NCI-H524 (cell line): ENCODE results near the gene SNURF.
"Not testable (repeated sequence)": the region's sequence is repeated elsewhere in the genome, so short reads cannot be mapped to it uniquely, and the experiment has no call there.

ENCODE experiments used
- DNase-seq, 2 experiments: peaks; one replicate each; lab custom pipeline; 2025; lab: John Stamatoyannopoulos, UW

The SNURF gene

GRCh38 chr15:24971052-24971451 is 16.3 kb downstream of the SNURF start:
- DNase-seq, result no peak

GRCh38 chr15:24971772-24972171 is 17.0 kb downstream of the SNURF start:
- no peak for DNase-seq

GRCh38 chr15:24972707-24973106 is 17.9 kb downstream of the SNURF start:
- DNase-seq, result not testable (repeated sequence)

- no peak for DNase-seq
Measured at GRCh38 chr15:24976932-24977331, 22.1 kb downstream of the SNURF start.

GRCh38 chr15:24977686-24978085 is 22.9 kb downstream of the SNURF start:
- no peak for DNase-seq

GRCh38 chr15:24985224-24985623 is 30.4 kb downstream of the SNURF start:
- no peak for DNase-seq

- DNase-seq, result no peak
Measured at GRCh38 chr15:24986653-24987052, 31.9 kb downstream of the SNURF start.
